Muscle layer of colon (tissue), 2 donors: ENCODE results near the gene TSTD2.

ENCODE experiments used
- H3K27ac ChIP-seq: one replicate; pipeline ENCODE4 v1.7.0; 2013; ENCODE audit warnings: low read depth, mild to moderate bottlenecking, low read length, moderate library complexity
- H3K27me3 ChIP-seq, 2 donors: one replicate each; pipeline ENCODE4 v1.7.0; 2013; ENCODE audit warnings: low read length in 2 of 2, mild to moderate bottlenecking in 2 of 2; ENCODE audit not compliant: insufficient read depth in 2 of 2, control insufficient read depth in 1 of 2
- H3K36me3 ChIP-seq: one replicate; pipeline ENCODE4 v1.7.0; 2013; ENCODE audit warnings: mild to moderate bottlenecking, low read length; ENCODE audit not compliant: insufficient read depth
- H3K4me1 ChIP-seq: one replicate; pipeline ENCODE4 v1.7.0; 2013; ENCODE audit warnings: mild to moderate bottlenecking, low read length; ENCODE audit not compliant: insufficient read depth
- H3K4me3 ChIP-seq, 2 donors: one replicate each; pipeline ENCODE4 v1.7.0; 2013; ENCODE audit warnings: low read length in 2 of 2, low read depth in 1 of 2, mild to moderate bottlenecking in 1 of 2, moderate library complexity in 1 of 2
- H3K9ac ChIP-seq: one replicate; pipeline ENCODE4 v1.7.0; 2013; ENCODE audit warnings: low read length
- H3K9me3 ChIP-seq: one replicate; pipeline ENCODE4 v1.7.0; 2013; ENCODE audit warnings: mild to moderate bottlenecking, low read length
- donor health status: abdominal sarcoma.
- donor health status: Adenocarcinoma of cecum.

TSTD2 gene

GRCh38 chr9:97570899-97571298 is 62.3 kb downstream of the TSTD2 start:
- peaks cover 41% of the 10 kb centered on the region for H3K36me3 ChIP-seq
- no peak overlapping the region for H3K27ac ChIP-seq
- H3K4me3 ChIP-seq, result no peak overlapping the region
- H3K27me3 ChIP-seq, result no peaks in the 10 kb centered on the region
- peaks cover 22% of the 10 kb centered on the region for H3K4me1 ChIP-seq
- no peak overlapping the region for H3K9ac ChIP-seq
- no peaks in the 10 kb centered on the region for H3K9me3 ChIP-seq

DNA sequence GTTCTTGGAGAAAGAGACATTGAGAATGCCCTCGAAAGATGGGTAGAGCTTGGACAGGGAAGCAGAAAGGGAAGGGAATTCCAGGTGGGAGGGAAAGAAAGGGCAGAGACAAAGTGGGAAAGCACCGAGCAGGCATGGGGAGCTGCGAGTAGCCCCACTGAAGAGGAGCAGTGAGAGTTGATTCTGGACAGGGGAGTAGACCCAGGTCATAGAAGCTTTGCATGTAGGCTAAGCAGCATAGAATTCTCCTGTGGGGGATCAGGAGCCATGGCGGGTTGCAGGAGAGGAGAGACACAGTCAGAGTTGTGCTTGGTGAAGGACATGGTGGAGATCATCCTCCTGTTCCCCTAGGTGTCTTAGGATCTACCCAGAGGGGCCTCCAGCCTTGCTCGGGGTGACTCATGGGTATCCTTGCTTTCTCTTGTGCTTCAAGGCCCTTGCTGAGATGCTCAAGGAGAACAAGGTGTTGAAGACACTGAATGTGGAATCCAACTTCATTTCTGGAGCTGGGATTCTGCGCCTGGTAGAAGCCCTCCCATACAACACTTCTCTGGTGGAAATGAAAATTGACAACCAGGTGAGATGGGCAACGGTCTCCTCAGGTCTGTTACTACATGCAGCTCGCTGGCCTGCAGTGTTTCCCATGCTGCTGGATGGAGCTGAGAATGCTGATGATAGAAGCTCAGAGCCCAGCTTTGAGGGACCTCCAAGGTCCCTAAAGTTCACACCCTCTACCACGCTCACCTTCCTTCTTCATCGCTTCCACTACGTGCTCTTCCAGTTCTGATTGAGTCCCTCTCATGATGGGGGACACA is 64.5 kb downstream of the TSTD2 start:
- Histone ChIP-seq H3K4me3 (no peak overlapping the region), H3K27me3 (no peaks in the 10 kb centered on the region), H3K9me3 (no peaks in the 10 kb centered on the region), H3K27ac (no peak overlapping the region), H3K36me3 (peaks cover 37% of the 10 kb centered on the region), H3K4me1 (peaks cover 35% of the 10 kb centered on the region), H3K9ac (no peak overlapping the region)

DNA sequence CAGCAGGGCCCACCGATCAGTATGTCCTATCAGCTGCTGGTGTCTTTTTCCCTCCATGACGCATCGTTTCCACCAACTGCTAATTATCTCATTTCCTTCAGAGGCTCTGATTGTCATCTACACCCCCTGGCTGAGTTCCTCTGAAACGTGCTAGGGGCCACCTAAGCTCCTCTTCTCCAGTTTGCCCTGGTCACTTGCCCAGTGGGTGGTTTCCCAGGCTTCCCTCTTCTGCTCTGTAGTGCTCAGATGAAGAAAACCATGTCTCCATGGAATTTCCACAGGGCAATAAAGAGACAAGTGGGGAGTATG is 65.3 kb downstream of the TSTD2 start:
- Histone ChIP-seq H3K9me3 (no peaks in the 10 kb centered on the region), H3K4me1 (peaks cover 37% of the 10 kb centered on the region), H3K9ac (no peak overlapping the region), H3K4me3 (no peak overlapping the region), H3K36me3 (peaks cover 37% of the 10 kb centered on the region), H3K27me3 (no peaks in the 10 kb centered on the region), H3K27ac (no peak overlapping the region)

GRCh38 chr9:97567182-97567893 is 65.8 kb downstream of the TSTD2 start:
- H3K9me3 ChIP-seq, result no peaks in the 10 kb centered on the region
- no peak overlapping the region for H3K4me3 ChIP-seq
- peaks cover 37% of the 10 kb centered on the region for H3K36me3 ChIP-seq
- no peak overlapping the region for H3K27ac ChIP-seq
- peaks cover 37% of the 10 kb centered on the region for H3K4me1 ChIP-seq
- no peak overlapping the region for H3K9ac ChIP-seq
- H3K27me3 ChIP-seq, result no peaks in the 10 kb centered on the region

- Histone ChIP-seq H3K4me1 (peaks cover 18% of the 10 kb centered on the region), H3K36me3 (peaks cover 34% of the 10 kb centered on the region), H3K9me3 (no peaks in the 10 kb centered on the region), H3K27ac (no peak overlapping the region), H3K27me3 (no peaks in the 10 kb centered on the region), H3K9ac (no peak overlapping the region), H3K4me3 (no peak overlapping the region)
Observed at GRCh38 chr9:97565262-97565661, 67.9 kb downstream of the TSTD2 start.

DNA sequence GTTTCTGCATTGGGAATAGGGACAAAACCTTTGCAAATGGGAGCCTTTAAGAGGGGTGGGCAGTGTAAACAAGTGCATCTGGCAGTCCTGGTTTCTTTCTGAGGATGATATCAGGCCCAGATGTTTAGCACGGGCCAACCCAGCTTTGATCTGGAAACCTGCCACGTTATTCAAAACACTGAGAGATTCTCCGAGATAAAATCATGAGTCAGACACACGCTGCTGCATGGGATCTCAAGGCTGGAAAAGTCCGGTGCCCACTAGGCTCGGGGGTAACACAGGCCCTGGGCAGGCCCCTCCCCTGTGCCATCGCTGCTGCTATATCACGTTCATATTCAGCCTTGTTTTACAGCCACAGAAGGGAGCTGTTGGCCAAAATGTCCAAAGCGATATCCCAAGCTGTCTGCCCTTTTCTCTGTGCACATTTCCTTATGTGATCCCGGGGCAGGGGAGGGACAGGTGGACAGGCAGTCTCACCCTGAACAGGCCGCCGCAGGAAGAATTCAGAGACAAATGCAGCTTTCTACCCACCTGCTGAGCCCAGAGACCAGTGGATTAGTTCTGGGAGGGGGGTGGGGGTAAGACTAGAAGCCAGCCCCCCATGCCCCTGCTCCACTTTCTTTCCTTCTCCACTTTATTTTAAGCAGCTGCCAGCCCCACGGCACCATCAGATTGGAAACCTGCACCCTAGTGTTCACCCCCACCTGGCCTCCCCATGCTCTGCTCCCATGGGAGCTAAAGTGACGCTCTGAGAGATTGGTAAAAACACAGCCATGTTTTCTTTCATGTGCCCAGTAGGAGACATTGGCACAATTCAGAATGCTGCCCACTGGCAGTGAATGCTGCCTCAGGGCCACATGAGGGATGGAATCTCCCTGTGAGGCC is 68.6 kb downstream of the TSTD2 start:
- Histone ChIP-seq H3K36me3 (peaks cover 28% of the 10 kb centered on the region), H3K27ac (peak overlapping the region; percentile 24), H3K27me3 (no peaks in the 10 kb centered on the region), H3K4me1 (peaks cover 15% of the 10 kb centered on the region), H3K9me3 (no peaks in the 10 kb centered on the region), H3K9ac (peak overlapping the region; percentile 6), H3K4me3 (no peak overlapping the region)

DNA sequence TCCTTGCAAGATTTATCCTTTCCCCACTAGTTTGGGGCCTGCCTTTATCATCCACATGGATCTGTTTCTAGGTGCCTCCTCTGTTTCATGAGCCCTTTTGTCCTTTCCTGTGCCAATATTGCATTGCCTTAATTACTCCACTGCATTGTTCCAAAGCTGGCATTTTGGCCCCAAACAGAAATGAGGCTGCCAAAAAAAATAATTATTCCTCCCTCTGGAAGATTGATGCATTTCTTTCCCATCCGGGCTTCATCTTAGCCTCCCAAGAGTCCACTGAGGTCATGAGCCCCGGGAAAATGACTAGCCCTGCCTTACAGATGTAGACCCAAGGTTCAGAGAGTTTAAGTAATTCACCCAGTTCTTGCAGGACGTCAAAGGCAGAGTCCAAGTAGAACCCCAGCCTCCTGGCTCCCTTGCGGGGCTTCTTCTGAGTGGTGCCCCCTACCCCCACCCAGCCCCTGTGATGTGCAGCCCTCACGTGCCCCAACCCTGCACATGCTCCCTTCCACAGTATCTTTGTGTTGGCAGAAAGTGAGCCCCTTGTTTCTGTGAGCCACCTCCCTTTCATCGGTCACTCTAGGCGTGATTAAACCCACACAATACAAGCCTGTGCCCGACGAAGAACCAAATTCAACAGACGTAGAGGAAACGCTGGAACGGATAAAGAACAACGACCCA is 69.6 kb downstream of the TSTD2 start:
- Histone ChIP-seq H3K9me3 (no peaks in the 10 kb centered on the region), H3K9ac (peak overlapping the region; percentile 6), H3K36me3 (peaks cover 19% of the 10 kb centered on the region), H3K4me3 (no peak overlapping the region), H3K27ac (no peak overlapping the region), H3K27me3 (no peaks in the 10 kb centered on the region), H3K4me1 (peaks cover 21% of the 10 kb centered on the region)

- Histone ChIP-seq H3K36me3 (peaks cover 14% of the 10 kb centered on the region), H3K27me3 (no peaks in the 10 kb centered on the region), H3K9ac (no peak overlapping the region), H3K4me3 (no peak overlapping the region), H3K4me1 (peaks cover 30% of the 10 kb centered on the region), H3K9me3 (no peaks in the 10 kb centered on the region), H3K27ac (no peak overlapping the region)
Observed at GRCh38 chr9:97562542-97562941, 70.6 kb downstream of the TSTD2 start.

DNA sequence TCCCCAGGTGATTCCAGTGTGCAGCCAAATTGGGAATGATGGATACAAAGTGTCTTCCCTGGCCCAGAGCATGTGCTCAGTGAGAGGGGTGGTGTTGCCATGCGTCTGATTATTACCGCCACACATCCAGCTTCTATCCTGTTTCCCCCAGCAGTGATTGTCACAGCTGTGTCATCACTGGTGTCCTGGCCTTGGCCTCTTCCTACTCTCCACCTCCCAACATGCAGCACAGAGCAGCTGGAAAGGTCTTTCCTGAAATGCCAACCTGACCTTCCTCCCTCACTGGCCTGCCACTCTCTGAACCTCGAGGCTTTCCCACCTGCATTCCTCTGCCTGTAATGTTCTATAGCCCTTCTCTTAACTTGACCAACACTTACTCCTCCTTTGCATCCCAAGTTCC is 71.7 kb downstream of the TSTD2 start:
- Histone ChIP-seq H3K36me3 (peaks cover 13% of the 10 kb centered on the region), H3K4me1 (peaks cover 36% of the 10 kb centered on the region), H3K27me3 (no peaks in the 10 kb centered on the region), H3K27ac (no peak overlapping the region), H3K9me3 (no peaks in the 10 kb centered on the region), H3K4me3 (no peak overlapping the region), H3K9ac (no peak overlapping the region)

DNA sequence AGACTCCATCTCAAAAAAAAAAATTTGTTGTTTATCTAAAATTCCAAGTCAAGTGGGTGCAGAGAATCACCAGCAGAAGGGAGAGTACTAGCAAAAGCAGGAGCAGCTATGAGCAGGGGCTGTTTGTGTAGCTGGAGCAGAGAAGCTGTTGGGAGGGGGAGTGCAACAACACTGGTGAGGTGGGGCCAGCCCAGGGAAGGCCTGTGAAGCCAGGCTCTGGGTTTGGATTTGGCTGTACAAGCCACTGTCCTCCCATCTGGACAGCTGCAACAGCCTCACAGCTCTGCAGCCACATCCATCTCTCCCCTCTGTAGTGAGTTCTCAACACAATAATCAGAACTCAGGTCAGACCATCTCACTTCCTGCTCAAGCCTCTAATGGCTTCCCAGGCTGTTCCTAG is 72.3 kb downstream of the TSTD2 start:
- Histone ChIP-seq H3K4me1 (peaks cover 36% of the 10 kb centered on the region), H3K27ac (no peak overlapping the region)

GRCh38 chr9:97560154-97560553 is 73.0 kb downstream of the TSTD2 start:
- Histone ChIP-seq H3K36me3 (peaks cover 16% of the 10 kb centered on the region), H3K27me3 (no peaks in the 10 kb centered on the region), H3K27ac (no peak overlapping the region), H3K4me3 (no peak overlapping the region), H3K9ac (no peak overlapping the region), H3K4me1 (peaks cover 36% of the 10 kb centered on the region), H3K9me3 (no peaks in the 10 kb centered on the region)

More for the DNA sequence above, 72.3 kb downstream of the TSTD2 start:
- no peak overlapping the region for H3K4me3 ChIP-seq
- H3K9ac ChIP-seq, result no peak overlapping the region
- H3K36me3 ChIP-seq, result peaks cover 14% of the 10 kb centered on the region
- no peaks in the 10 kb centered on the region for H3K27me3 ChIP-seq
- no peaks in the 10 kb centered on the region for H3K9me3 ChIP-seq
